ENCODE results near the gene SLC25A48. TPM values are rescaled to one million over a fixed set of nuclear protein-coding genes. Genes with fewer than 3 reads are reported as not detected.

Gene SLC25A48
- total RNA-seq, 2 donors from 2014 or later: 0.78 to 2.8 TPM

- H3K27me3 ChIP-seq (replicated peaks; ENCODE audit: insufficient read depth): no peaks in the 10 kb centered on the region
- no peak for TF ChIP-seq CTCF (IDR thresholded peaks at IDR 0.05)
- H3K9me3 ChIP-seq: no peaks in the 10 kb centered on the region
- no peak for DNase-seq (ENCODE audit: low spot score)
- no peak for ATAC-seq (ENCODE audit: insufficient number of reproducible peaks, low FRiP score, low read depth)
- no peaks in the 10 kb centered on the region for H3K36me3 ChIP-seq
- peaks cover 0 to 4% of the 10 kb centered on the region in 2 donors for H3K4me1 ChIP-seq (ENCODE audit: control insufficient read depth in 1 of 2, low read depth in 2 of 2)
- no peak overlapping the region for H3K27ac ChIP-seq
- H3K4me3 ChIP-seq: no peak overlapping the region
These were observed 27.2 kb downstream of the SLC25A48 start for GRCh38 chr5:135861641-135862040.

GRCh38 chr5:135862086-135862485, 27.6 kb downstream of the SLC25A48 start:
- Histone ChIP-seq H3K4me3 (no peak overlapping the region), H3K27ac (no peak overlapping the region), H3K9me3 (no peaks in the 10 kb centered on the region), H3K36me3 (no peaks in the 10 kb centered on the region), H3K27me3 (replicated peaks; ENCODE audit: insufficient read depth) (no peaks in the 10 kb centered on the region), H3K4me1 (ENCODE audit: control insufficient read depth in 1 of 2, low read depth in 2 of 2) (peaks cover 0 to 4% of the 10 kb centered on the region in 2 donors)
- no peak for ATAC-seq (ENCODE audit: insufficient number of reproducible peaks, low FRiP score, low read depth)
- no peak for TF ChIP-seq CTCF (IDR thresholded peaks at IDR 0.05)
- no peak for DNase-seq (ENCODE audit: low spot score)

DNA sequence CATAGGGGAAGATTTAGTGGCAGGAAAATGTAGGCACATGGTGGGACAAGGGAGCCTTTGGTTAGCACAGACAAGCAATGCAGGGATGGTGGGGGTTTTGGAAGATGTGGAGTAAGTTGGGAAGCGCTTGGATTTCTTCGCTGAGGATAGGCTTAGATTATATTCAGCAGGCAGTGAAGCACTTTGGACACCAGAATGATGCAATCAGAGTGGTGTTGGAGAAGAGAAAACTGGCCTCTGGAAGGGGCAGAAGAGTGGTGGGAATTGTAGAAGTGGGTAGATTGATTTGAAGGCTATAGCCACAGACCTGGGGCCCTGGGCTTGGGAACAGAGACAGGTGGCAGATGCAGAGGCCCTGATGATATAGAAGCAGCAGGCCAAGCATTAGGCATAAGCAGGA, 28.3 kb downstream of the SLC25A48 start:
- Histone ChIP-seq H3K9me3 (no peaks in the 10 kb centered on the region), H3K27me3 (replicated peaks; ENCODE audit: insufficient read depth) (no peaks in the 10 kb centered on the region), H3K4me3 (no peak overlapping the region), H3K27ac (no peak overlapping the region), H3K4me1 (ENCODE audit: control insufficient read depth in 1 of 2, low read depth in 2 of 2) (peaks cover 0 to 4% of the 10 kb centered on the region in 2 donors), H3K36me3 (no peaks in the 10 kb centered on the region)
- DNase-seq (ENCODE audit: low spot score) (no peak), ATAC-seq (ENCODE audit: insufficient number of reproducible peaks, low FRiP score, low read depth) (no peak)
- TF ChIP-seq CTCF (IDR thresholded peaks at IDR 0.05): no peak

- Histone ChIP-seq H3K9me3 (no peaks in the 10 kb centered on the region), H3K36me3 (no peaks in the 10 kb centered on the region), H3K4me1 (ENCODE audit: control insufficient read depth in 1 of 2, low read depth in 2 of 2) (peaks cover 0 to 4% of the 10 kb centered on the region in 2 donors), H3K27me3 (replicated peaks; ENCODE audit: insufficient read depth) (no peaks in the 10 kb centered on the region), H3K4me3 (no peak overlapping the region), H3K27ac (no peak overlapping the region)
- DNase-seq (ENCODE audit: low spot score): no peak
- ATAC-seq (ENCODE audit: insufficient number of reproducible peaks, low FRiP score, low read depth): no peak
- TF ChIP-seq CTCF (IDR thresholded peaks at IDR 0.05): no peak
These were observed 30.3 kb downstream of the SLC25A48 start for GRCh38 chr5:135864503-135865435.

DNA sequence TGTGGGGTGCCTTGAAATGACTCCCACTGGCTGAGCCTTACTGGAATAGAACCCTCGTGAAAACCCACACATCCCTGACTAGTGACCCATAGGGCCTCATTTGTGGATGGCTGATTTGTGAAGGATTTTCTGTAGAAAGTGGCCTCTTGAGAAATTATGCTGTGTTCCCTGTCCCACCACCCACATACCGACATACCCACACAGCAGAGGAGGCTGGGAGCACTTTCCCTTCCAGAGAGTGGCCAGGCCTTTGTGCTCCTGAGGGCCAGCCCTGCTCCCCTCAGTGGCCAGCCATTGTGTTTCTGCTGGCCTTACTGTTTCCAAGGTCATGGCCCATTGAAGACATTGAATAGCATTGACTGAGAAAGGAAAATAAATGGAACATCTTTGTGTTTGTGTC, 31.6 kb downstream of the SLC25A48 start:
- peaks cover 0 to 4% of the 10 kb centered on the region in 2 donors for H3K4me1 ChIP-seq (ENCODE audit: control insufficient read depth in 1 of 2, low read depth in 2 of 2)
- H3K9me3 ChIP-seq: no peaks in the 10 kb centered on the region
- DNase-seq (ENCODE audit: low spot score) (no peak), ATAC-seq (ENCODE audit: insufficient number of reproducible peaks, low FRiP score, low read depth) (no peak)
- TF ChIP-seq CTCF (IDR thresholded peaks at IDR 0.05): no peak
- no peak overlapping the region for H3K4me3 ChIP-seq
- no peaks in the 10 kb centered on the region for H3K36me3 ChIP-seq
- no peaks in the 10 kb centered on the region for H3K27me3 ChIP-seq (replicated peaks; ENCODE audit: insufficient read depth)
- H3K27ac ChIP-seq: no peak overlapping the region
